Fibroblast of lung (primary cell): ENCODE measurements around the gene RNF41. TPM values are rescaled to one million over a fixed set of nuclear protein-coding genes. Genes with fewer than 3 reads are reported as not detected.

Source experiments
- DNase-seq, 2 donors: peaks; one replicate each; pipeline versions ENCODE4 v3.0.0 to v3.0.0-alpha.2; 2010; ENCODE audit warnings: low read depth in 2 of 2
- H2AFZ ChIP-seq: 2 replicates; pipeline ENCODE4 v1.5.1; 2012; ENCODE audit warnings: low read length, control low read depth, inconsistent platforms
- H3K27ac ChIP-seq: 2 replicates; pipeline ENCODE4 v1.5.1; 2011; ENCODE audit warnings: low read length, control low read depth; ENCODE audit not compliant: insufficient read depth
- H3K27me3 ChIP-seq: 2 replicates; pipeline ENCODE4 v1.5.1; 2011; ENCODE audit warnings: mild to moderate bottlenecking, low read length; ENCODE audit not compliant: control insufficient read depth, insufficient read depth
- H3K36me3 ChIP-seq: 2 replicates; pipeline ENCODE4 v1.5.1; 2011; ENCODE audit warnings: low read length; ENCODE audit not compliant: control insufficient read depth, insufficient read depth
- H3K4me1 ChIP-seq: 2 replicates; pipeline ENCODE4 v1.5.1; 2011; ENCODE audit warnings: low read length; ENCODE audit not compliant: control insufficient read depth, insufficient read depth; ENCODE audit errors: extremely low read depth
- H3K4me2 ChIP-seq: 2 replicates; pipeline ENCODE4 v1.5.1; 2011; ENCODE audit warnings: low read length, control low read depth; ENCODE audit not compliant: insufficient read depth; ENCODE audit errors: extremely low read depth
- H3K4me3 ChIP-seq, 4 experiments: fragments of 200-600 bp in 1 of 4; sonication (generic) in 1 of 4; replicated peaks in 1 of 4; 2 replicates each; pipeline ENCODE4 v1.5.1; 2011 to 2016; ENCODE audit warnings: low read length in 4 of 4, low read depth in 3 of 4, mild to moderate bottlenecking in 3 of 4, control low read depth in 2 of 4, inconsistent platforms in 1 of 4, mixed read lengths in 1 of 4; ENCODE audit not compliant: insufficient read depth in 1 of 4; ENCODE audit errors: control extremely low read depth in 1 of 4
- H3K79me2 ChIP-seq: 2 replicates; pipeline ENCODE4 v1.5.1; 2012; ENCODE audit warnings: mild to moderate bottlenecking, low read length, inconsistent platforms; ENCODE audit not compliant: control insufficient read depth, insufficient read depth
- H3K9ac ChIP-seq: 2 replicates; pipeline ENCODE4 v1.5.1; 2011; ENCODE audit warnings: mild to moderate bottlenecking, low read length, control low read depth; ENCODE audit not compliant: insufficient read depth
- H3K9me3 ChIP-seq: 2 replicates; pipeline ENCODE4 v1.5.1; 2012; ENCODE audit warnings: low read depth, low read length; ENCODE audit not compliant: control insufficient read depth, insufficient read depth
- H4K20me1 ChIP-seq: 2 replicates; pipeline ENCODE4 v1.5.1; 2011; ENCODE audit warnings: low read length; ENCODE audit not compliant: control insufficient read depth, insufficient read depth; ENCODE audit errors: extremely low read depth
- CTCF ChIP-seq, 2 donors: IDR thresholded peaks in 1 of 2; conservative IDR thresholded peaks in 1 of 2; 1 replicate in 1 of 2; 2 replicates in 1 of 2; pipeline ENCODE4 v1.5.1; 2011 to 2012; ENCODE audit warnings: low read length in 2 of 2, control low read depth in 1 of 2, inconsistent platforms in 1 of 2, low read depth in 1 of 2, mild to moderate bottlenecking in 1 of 2
- EZH2 ChIP-seq: IDR thresholded peaks from 2 replicates; pipeline ENCODE4 v1.5.1; 2012; ENCODE audit warnings: low read length, control low read depth, mild to moderate bottlenecking; ENCODE audit errors: missing control alignments
- polyA plus RNA-seq, 2 donors: library from polyadenylated mRNA; depleted of rRNA in 1 of 2; stranded (reverse) in 1 of 2; unstranded in 1 of 2; fragments of >200 nt; gene quantifications; 2 replicates each; pipeline ENCODE4 v1.2.1, GENCODE V29; 2011 to 2012; ENCODE audit warnings: missing spikeins in 1 of 2
- total RNA-seq: library from RNA; depleted of rRNA; stranded (reverse); fragments of >200 nt; gene quantifications from 2 replicates; pipeline ENCODE4 v1.2.1, GENCODE V29; 2014

Gene RNF41
- total and polyA plus RNA-seq, 2 donors (not counting 1 experiment from before 2014, with no cell fraction given) = 99.7 to 199 TPM

- no peak overlapping the region for H2AFZ ChIP-seq
- H3K27ac ChIP-seq = no peak overlapping the region
- H4K20me1 ChIP-seq = no peaks in the 10 kb centered on the region
- no peak overlapping the region for H3K4me3 ChIP-seq
- no peaks in the 10 kb centered on the region for H3K27me3 ChIP-seq
- H3K4me2 ChIP-seq = no peak overlapping the region
- no peaks in the 10 kb centered on the region for H3K4me1 ChIP-seq
- H3K9ac ChIP-seq = no peak overlapping the region
- no peak for TF ChIP-seq EZH2
- TF ChIP-seq CTCF (conservative IDR thresholded peaks at IDR 0.05 in 1 of 2, IDR thresholded peaks at IDR 0.05 in 1 of 2; ENCODE audit: low read depth in 1 of 2, low read length in 2 of 2) = no peak
- H3K79me2 ChIP-seq = no peaks in the 10 kb centered on the region
- peaks cover 15% of the 10 kb centered on the region for H3K36me3 ChIP-seq
- H3K9me3 ChIP-seq = no peaks in the 10 kb centered on the region
- no peak for DNase-seq
Observed at GRCh38 chr12:56236985-56237384, 15.3 kb upstream of the RNF41 start.

- no peak overlapping the region for H3K27ac ChIP-seq
- H2AFZ ChIP-seq = no peak overlapping the region
- no peaks in the 10 kb centered on the region for H3K4me1 ChIP-seq
- H3K4me2 ChIP-seq = no peak overlapping the region
- H4K20me1 ChIP-seq = no peaks in the 10 kb centered on the region
- H3K79me2 ChIP-seq = no peaks in the 10 kb centered on the region
- no peak overlapping the region for H3K9ac ChIP-seq
- no peaks in the 10 kb centered on the region for H3K9me3 ChIP-seq
- H3K4me3 ChIP-seq = no peak overlapping the region
- DNase-seq = no peak
- H3K27me3 ChIP-seq = no peaks in the 10 kb centered on the region
- H3K36me3 ChIP-seq = peaks cover 8% of the 10 kb centered on the region
- TF ChIP-seq CTCF (conservative IDR thresholded peaks at IDR 0.05 in 1 of 2, IDR thresholded peaks at IDR 0.05 in 1 of 2; ENCODE audit: low read depth in 1 of 2, low read length in 2 of 2) (no peak), EZH2 (no peak)
Observed at GRCh38 chr12:56236091-56236490, 14.4 kb upstream of the RNF41 start.

- Histone ChIP-seq H3K9me3 (no peaks in the 10 kb centered on the region), H2AFZ (no peak overlapping the region), H3K9ac (no peak overlapping the region), H3K4me3 (no peak overlapping the region), H3K27ac (no peak overlapping the region), H3K79me2 (no peaks in the 10 kb centered on the region), H3K4me1 (no peaks in the 10 kb centered on the region), H3K36me3 (peaks cover 4% of the 10 kb centered on the region), H4K20me1 (no peaks in the 10 kb centered on the region), H3K27me3 (no peaks in the 10 kb centered on the region), H3K4me2 (no peak overlapping the region)
- DNase-seq = no peak
- TF ChIP-seq EZH2 (no peak), CTCF (conservative IDR thresholded peaks at IDR 0.05 in 1 of 2, IDR thresholded peaks at IDR 0.05 in 1 of 2; ENCODE audit: low read depth in 1 of 2, low read length in 2 of 2) (no peak)
Observed at GRCh38 chr12:56234746-56235436, 13.2 kb upstream of the RNF41 start.
